HG02970 (cell line): ENCODE data around the gene ZNF688.

Experiments
- ATAC-seq: cut with Tn5 transposase; IDR thresholded peaks from one replicate; pipeline ENCODE4 v1.9.1; 2021; ENCODE audit warnings: mild to moderate bottlenecking, moderate library complexity, moderate number of reproducible peaks; ENCODE audit not compliant: unreplicated experiment, low FRiP score

ZNF688 gene

GRCh38 chr16:30521873-30522641 is 49.5 kb downstream of the ZNF688 start:
- no peak for ATAC-seq

GRCh38 chr16:30521476-30521872 is 50.0 kb downstream of the ZNF688 start:
- no peak for ATAC-seq
